Right lobe of liver (tissue), 4 donors: ENCODE data around the gene POMT2.

Experiments
- CTCF ChIP-seq, 4 donors: fragments of 200-600 bp in 3 of 4; fragments of 450-650 bp in 1 of 4; IDR thresholded peaks; one replicate each; pipeline versions ENCODE4 v1.5.1 to v1.8.0; 2016 to 2022; ENCODE audit warnings: antibody characterized with exemption in 4 of 4, mild to moderate bottlenecking in 2 of 4
- POLR2A ChIP-seq: fragments of 450-650 bp; IDR thresholded peaks from one replicate; pipeline ENCODE4 v1.6.1; 2017; ENCODE audit warnings: antibody characterized with exemption, mild to moderate bottlenecking
- donor health status: DM: no; HTN: no; CAD: no.
- donor health status: DM: no; HTN: no; CAD: no.
- donor health status: DM: no; HTN: yes; CAD: no.

GRCh38 chr14:77238996-77239395 lies 81.7 kb downstream of the POMT2 start:
- TF ChIP-seq CTCF (IDR thresholded peaks at IDR 0.05): no peak
- TF ChIP-seq POLR2A: no peak
